Mesendoderm (in vitro differentiated cells): ENCODE results near the gene USP31.

Experiments used
- DNase-seq: peaks from one replicate; pipeline ENCODE4 v3.0.0; 2013
- H2AK5ac ChIP-seq: 2 replicates; pipeline ENCODE4 v1.6.1; 2013; ENCODE audit warnings: low read length, inconsistent platforms
- H2BK120ac ChIP-seq: 2 replicates; pipeline ENCODE4 v1.6.1; 2013; ENCODE audit warnings: low read depth, mild to moderate bottlenecking, low read length, moderate library complexity, mixed read lengths
- H2BK15ac ChIP-seq: replicated peaks from 2 replicates; pipeline ENCODE4 v1.6.1; 2013; ENCODE audit warnings: low read depth, mild to moderate bottlenecking, moderate library complexity
- H2BK5ac ChIP-seq: 2 replicates; pipeline ENCODE4 v1.6.1; 2013; ENCODE audit warnings: low read length, inconsistent platforms
- H3K18ac ChIP-seq: 2 replicates; pipeline ENCODE4 v1.6.1; 2013; ENCODE audit warnings: mild to moderate bottlenecking, low read length, mixed read lengths
- H3K23ac ChIP-seq: one replicate; pipeline ENCODE4 v1.6.1; 2013; ENCODE audit warnings: low read length
- H3K27ac ChIP-seq: 2 replicates; pipeline ENCODE4 v1.5.1; 2013; ENCODE audit warnings: low read depth, mild to moderate bottlenecking, inconsistent platforms, low read length, moderate library complexity
- H3K27me3 ChIP-seq: 2 replicates; pipeline ENCODE4 v1.6.1; 2013; ENCODE audit warnings: low read length, control low read depth, mild to moderate bottlenecking, inconsistent platforms; ENCODE audit not compliant: insufficient read depth, poor library complexity
- H3K36me3 ChIP-seq: 2 replicates; pipeline ENCODE4 v1.6.1; 2013; ENCODE audit warnings: low read length, inconsistent platforms; ENCODE audit not compliant: control insufficient read depth, insufficient read depth
- H3K4ac ChIP-seq: one replicate; pipeline ENCODE4 v1.6.1; 2013; ENCODE audit warnings: low read depth, mild to moderate bottlenecking, low read length, moderate library complexity
- H3K4me1 ChIP-seq: 2 replicates; pipeline ENCODE4 v1.6.1; 2013; ENCODE audit warnings: low read depth, low read length, inconsistent platforms; ENCODE audit not compliant: control insufficient read depth
- H3K4me2 ChIP-seq: 2 replicates; pipeline ENCODE4 v1.6.1; 2013; ENCODE audit warnings: low read length
- H3K4me3 ChIP-seq: 2 replicates; pipeline ENCODE4 v1.5.1; 2013; ENCODE audit warnings: mild to moderate bottlenecking, low read length
- H3K56ac ChIP-seq: one replicate; pipeline ENCODE4 v1.6.1; 2013; ENCODE audit warnings: low read length
- H3K79me1 ChIP-seq: 2 replicates; pipeline ENCODE4 v1.6.1; 2013; ENCODE audit warnings: low read length, inconsistent platforms
- H3K79me2 ChIP-seq: 2 replicates; pipeline ENCODE4 v1.6.1; 2013; ENCODE audit warnings: mild to moderate bottlenecking, low read length; ENCODE audit not compliant: control insufficient read depth, insufficient read depth
- H3K9ac ChIP-seq: 2 replicates; pipeline ENCODE4 v1.6.1; 2013; ENCODE audit warnings: low read length, inconsistent platforms
- H4K5ac ChIP-seq: one replicate; pipeline ENCODE4 v1.6.1; 2013; ENCODE audit warnings: low read length
- H4K8ac ChIP-seq: one replicate; pipeline ENCODE4 v1.6.1; 2013; ENCODE audit warnings: low read depth, mild to moderate bottlenecking, control low read depth, low read length, moderate library complexity
- WGBS: extraction: QIAGEN DNeasy Blood & Tissue Kit; methylation state at CpG from one replicate; pipeline ENCODE4 v1.1.7; 2013; ENCODE audit warnings: low lambda C conversion rate, missing lambda C conversion rate; ENCODE audit not compliant: insufficient coverage; ENCODE audit errors: extremely low coverage; 5-methylcytosine and 5-hydroxymethylcytosine counted together

Gene USP31

DNA sequence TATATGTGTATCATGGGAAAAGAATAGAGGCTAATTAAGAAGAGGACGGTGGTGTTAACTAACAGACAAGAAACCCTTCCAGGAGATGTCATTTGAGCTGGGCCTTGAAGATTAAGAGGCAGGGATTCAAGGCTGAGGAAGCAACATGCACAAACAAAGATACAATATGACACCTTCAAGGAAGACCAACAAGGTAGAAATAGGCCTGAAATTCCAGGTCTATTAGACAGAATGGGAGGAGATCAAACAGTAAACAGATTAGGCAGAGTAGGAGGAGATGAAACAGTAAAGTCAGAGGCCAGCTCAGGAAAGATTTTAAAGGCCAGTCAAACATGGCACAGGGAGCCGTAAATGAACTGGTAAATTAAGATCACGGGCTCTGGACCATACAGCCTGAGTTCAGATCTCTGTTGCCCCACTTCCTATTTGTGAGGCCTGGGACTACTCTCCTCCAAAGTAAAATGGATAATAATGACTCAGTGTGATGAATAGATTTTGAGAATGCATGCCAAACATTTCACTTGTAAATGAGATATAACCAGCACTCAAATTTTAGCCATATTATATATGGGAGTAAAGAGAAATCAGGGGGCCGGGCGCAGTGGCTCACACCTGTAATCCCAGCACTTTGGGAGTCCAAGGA lies 38.9 kb downstream of the USP31 start:
- H4K5ac ChIP-seq: no peak overlapping the region
- WGBS: no CpG with 5 or more reads among the region's 5 CpGs
- H3K4ac ChIP-seq: no peak overlapping the region
- H3K4me2 ChIP-seq: no peak overlapping the region
- no peak overlapping the region for H2BK15ac ChIP-seq
- peaks cover 13% of the 10 kb centered on the region for H3K79me1 ChIP-seq
- H3K18ac ChIP-seq: no peak overlapping the region
- no peak overlapping the region for H3K27ac ChIP-seq
- no peak overlapping the region for H3K4me3 ChIP-seq
- H3K79me2 ChIP-seq: no peaks in the 10 kb centered on the region
- H3K9ac ChIP-seq: no peak overlapping the region
- H3K36me3 ChIP-seq: no peaks in the 10 kb centered on the region
- H2BK120ac ChIP-seq: no peak overlapping the region
- H3K27me3 ChIP-seq: no peaks in the 10 kb centered on the region
- H2BK5ac ChIP-seq: no peak overlapping the region
- H3K4me1 ChIP-seq: no peaks in the 10 kb centered on the region
- no peak overlapping the region for H4K8ac ChIP-seq
- H3K56ac ChIP-seq: no peak overlapping the region
- no peak overlapping the region for H2AK5ac ChIP-seq
- no peak for DNase-seq
- no peak overlapping the region for H3K23ac ChIP-seq

DNA sequence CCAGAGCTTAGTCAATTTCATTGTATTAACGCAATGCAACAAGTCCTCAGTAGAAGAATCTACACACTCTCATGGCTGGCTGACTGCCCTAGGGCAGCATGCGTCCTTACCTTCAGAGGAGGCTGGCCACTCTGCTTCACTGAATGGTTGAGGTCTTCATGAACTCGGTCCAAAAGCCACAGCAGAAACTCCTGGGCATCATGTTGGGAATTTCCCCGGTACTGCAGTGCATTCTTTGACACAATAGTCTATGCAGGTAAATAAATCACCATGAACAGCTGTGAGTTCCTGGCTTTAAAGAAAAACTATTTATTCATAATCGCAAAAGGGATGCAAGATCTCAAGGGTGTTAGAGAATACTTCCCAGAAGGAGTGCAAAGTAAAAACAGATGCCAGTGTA lies 41.3 kb downstream of the USP31 start:
- no peak overlapping the region for H3K56ac ChIP-seq
- no peak overlapping the region for H4K5ac ChIP-seq
- no CpG with 5 or more reads among the region's 5 CpGs for WGBS
- H4K8ac ChIP-seq: no peak overlapping the region
- H2BK120ac ChIP-seq: no peak overlapping the region
- H3K79me2 ChIP-seq: no peaks in the 10 kb centered on the region
- H3K4me3 ChIP-seq: no peak overlapping the region
- H2AK5ac ChIP-seq: no peak overlapping the region
- H3K27me3 ChIP-seq: no peaks in the 10 kb centered on the region
- H3K9ac ChIP-seq: no peak overlapping the region
- no peak overlapping the region for H3K18ac ChIP-seq
- no peaks in the 10 kb centered on the region for H3K4me1 ChIP-seq
- no peak overlapping the region for H3K4me2 ChIP-seq
- no peak overlapping the region for H3K27ac ChIP-seq
- no peak overlapping the region for H3K4ac ChIP-seq
- DNase-seq: no peak
- no peak overlapping the region for H2BK15ac ChIP-seq
- H3K36me3 ChIP-seq: no peaks in the 10 kb centered on the region
- H3K23ac ChIP-seq: no peak overlapping the region
- H3K79me1 ChIP-seq: peaks cover 8% of the 10 kb centered on the region
- H2BK5ac ChIP-seq: no peak overlapping the region

DNA sequence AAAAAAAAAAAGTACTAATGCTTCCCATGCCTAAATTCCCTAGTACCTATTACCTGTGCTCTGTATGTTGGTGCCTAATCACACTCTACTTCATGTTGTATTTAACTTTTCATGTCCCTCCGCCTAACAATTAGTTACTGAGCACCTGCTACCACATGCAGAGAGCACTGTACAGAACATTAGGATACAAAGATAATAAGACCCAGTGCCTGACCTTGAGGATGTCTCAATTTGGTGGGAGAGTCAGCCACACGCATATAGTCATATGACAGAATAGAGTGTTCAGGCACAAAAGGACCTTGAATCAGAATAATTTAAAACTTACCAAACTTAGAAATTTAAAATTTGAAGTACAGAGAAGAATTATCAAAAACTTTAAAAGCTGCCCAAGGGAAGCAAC lies 42.1 kb downstream of the USP31 start:
- Histone ChIP-seq H3K4me1 (no peaks in the 10 kb centered on the region), H3K23ac (no peak overlapping the region), H3K9ac (no peak overlapping the region), H3K4ac (no peak overlapping the region), H3K4me3 (no peak overlapping the region), H2BK15ac (no peak overlapping the region), H3K56ac (no peak overlapping the region), H3K18ac (no peak overlapping the region), H3K4me2 (no peak overlapping the region), H2BK120ac (no peak overlapping the region), H3K27me3 (no peaks in the 10 kb centered on the region), H3K36me3 (no peaks in the 10 kb centered on the region), H4K5ac (no peak overlapping the region), H3K79me1 (peaks cover 8% of the 10 kb centered on the region), H3K27ac (no peak overlapping the region), H3K79me2 (no peaks in the 10 kb centered on the region), H2BK5ac (no peak overlapping the region), H2AK5ac (no peak overlapping the region), H4K8ac (no peak overlapping the region)
- DNase-seq: no peak
- no CpG with 5 or more reads among the region's 2 CpGs for WGBS

DNA sequence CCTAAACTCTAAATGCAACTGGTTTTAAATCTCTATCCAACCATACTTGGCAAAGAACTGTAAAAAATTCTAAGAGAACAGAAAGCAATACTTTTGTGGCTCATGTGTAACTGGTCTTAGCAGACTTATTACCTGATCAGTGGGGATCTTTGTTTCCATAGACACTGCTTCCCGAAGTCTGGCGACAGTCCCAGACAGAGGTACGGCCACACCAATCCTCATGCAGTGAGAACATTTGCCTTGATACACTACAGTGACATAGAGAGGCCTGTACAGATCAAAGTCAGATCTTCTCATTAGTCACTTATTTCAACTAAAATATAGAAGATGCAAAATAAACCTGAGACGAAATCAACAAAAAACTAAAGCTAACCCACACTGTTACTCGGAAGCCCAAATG lies 43.9 kb downstream of the USP31 start:
- Histone ChIP-seq H3K27me3 (no peaks in the 10 kb centered on the region), H3K23ac (no peak overlapping the region), H4K5ac (no peak overlapping the region), H3K9ac (no peak overlapping the region), H3K27ac (no peak overlapping the region), H3K56ac (no peak overlapping the region), H2AK5ac (no peak overlapping the region), H2BK5ac (no peak overlapping the region), H2BK15ac (no peak overlapping the region), H3K18ac (no peak overlapping the region), H3K79me2 (no peaks in the 10 kb centered on the region), H3K4me1 (no peaks in the 10 kb centered on the region), H2BK120ac (no peak overlapping the region), H4K8ac (no peak overlapping the region), H3K4ac (no peak overlapping the region), H3K79me1 (peaks cover 5% of the 10 kb centered on the region), H3K4me2 (no peak overlapping the region), H3K36me3 (no peaks in the 10 kb centered on the region), H3K4me3 (no peak overlapping the region)
- WGBS: no CpG with 5 or more reads among the region's 5 CpGs
- no peak for DNase-seq

DNA sequence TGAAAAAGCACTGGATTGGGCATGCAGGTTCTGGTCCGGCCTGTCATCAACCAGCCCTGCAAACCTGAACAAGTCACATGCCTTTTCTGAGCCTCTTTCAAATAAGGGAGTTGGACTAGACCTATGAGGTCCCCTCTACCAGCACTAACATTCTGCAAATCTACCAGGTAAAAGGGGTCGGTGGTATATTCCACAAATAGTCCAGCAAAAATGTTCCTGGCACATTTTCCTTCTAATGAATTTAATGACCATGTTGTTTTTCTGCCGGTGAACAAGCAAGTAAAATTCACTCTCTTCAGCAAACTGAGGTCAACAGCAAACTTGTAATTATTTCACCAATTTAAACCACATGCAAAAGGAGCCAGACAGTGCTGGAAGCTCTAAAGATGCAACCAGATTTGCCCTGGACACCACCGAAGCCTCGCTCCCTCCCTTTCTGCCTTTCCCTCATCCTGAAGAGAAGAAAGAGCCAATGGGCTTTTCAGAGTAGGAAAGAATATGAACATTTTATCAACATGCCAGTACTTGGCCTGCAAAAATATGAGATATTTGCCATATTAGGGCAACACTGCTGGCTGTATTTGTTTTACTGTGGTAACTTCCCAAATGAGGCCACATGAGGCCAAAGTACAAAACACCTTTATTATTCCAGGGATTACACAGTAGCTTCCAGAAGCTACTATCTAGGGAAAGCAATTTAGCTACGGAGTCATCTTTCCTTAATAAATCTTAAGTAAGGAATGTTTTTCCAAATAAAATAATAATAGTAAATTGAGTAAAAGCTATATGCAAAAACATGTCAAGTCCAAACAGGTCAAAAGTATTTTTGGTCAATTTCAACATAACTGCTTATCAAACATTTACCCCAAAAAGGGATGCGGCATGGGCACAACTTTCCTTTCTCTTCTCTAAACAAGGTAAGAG lies 45.0 kb downstream of the USP31 start:
- H3K27ac ChIP-seq: no peak overlapping the region
- H3K79me1 ChIP-seq: peaks cover 2% of the 10 kb centered on the region
- H3K56ac ChIP-seq: no peak overlapping the region
- no peak overlapping the region for H3K4me3 ChIP-seq
- no peak overlapping the region for H4K8ac ChIP-seq
- no CpG with 5 or more reads among the region's 7 CpGs for WGBS
- no peaks in the 10 kb centered on the region for H3K36me3 ChIP-seq
- no peak overlapping the region for H2BK5ac ChIP-seq
- H3K4me1 ChIP-seq: no peaks in the 10 kb centered on the region
- no peak overlapping the region for H3K9ac ChIP-seq
- H3K23ac ChIP-seq: no peak overlapping the region
- no peaks in the 10 kb centered on the region for H3K79me2 ChIP-seq
- H3K27me3 ChIP-seq: no peaks in the 10 kb centered on the region
- DNase-seq: no peak
- H3K4me2 ChIP-seq: no peak overlapping the region
- H4K5ac ChIP-seq: no peak overlapping the region
- H3K4ac ChIP-seq: no peak overlapping the region
- H3K18ac ChIP-seq: no peak overlapping the region
- H2BK120ac ChIP-seq: no peak overlapping the region
- H2BK15ac ChIP-seq: no peak overlapping the region
- H2AK5ac ChIP-seq: no peak overlapping the region
